GM19238 (cell line): Measurements from ENCODE around the gene KCNH4.
"Not testable (repeated sequence)": the region's sequence is repeated elsewhere in the genome, so short reads cannot be mapped to it uniquely, and the experiment has no call there.

Source experiments
- DNase-seq: peaks from one replicate; pipeline ENCODE4 v3.0.0; 2011; ENCODE audit warnings: low spot score; ENCODE audit not compliant: insufficient read length

KCNH4 gene

GRCh38 chr17:42180922-42181850 lies at the start of gene KCNH4:
KCNH4 (minus strand) TSS chr17:42181142; CDS start chr17:42180945, 197 bp downstream.
- DNase-seq, result peak; percentile 91

- DNase-seq, result no peak
Measured at GRCh38 chr17:42230225-42230624, 49.3 kb upstream of the KCNH4 start.

DNA sequence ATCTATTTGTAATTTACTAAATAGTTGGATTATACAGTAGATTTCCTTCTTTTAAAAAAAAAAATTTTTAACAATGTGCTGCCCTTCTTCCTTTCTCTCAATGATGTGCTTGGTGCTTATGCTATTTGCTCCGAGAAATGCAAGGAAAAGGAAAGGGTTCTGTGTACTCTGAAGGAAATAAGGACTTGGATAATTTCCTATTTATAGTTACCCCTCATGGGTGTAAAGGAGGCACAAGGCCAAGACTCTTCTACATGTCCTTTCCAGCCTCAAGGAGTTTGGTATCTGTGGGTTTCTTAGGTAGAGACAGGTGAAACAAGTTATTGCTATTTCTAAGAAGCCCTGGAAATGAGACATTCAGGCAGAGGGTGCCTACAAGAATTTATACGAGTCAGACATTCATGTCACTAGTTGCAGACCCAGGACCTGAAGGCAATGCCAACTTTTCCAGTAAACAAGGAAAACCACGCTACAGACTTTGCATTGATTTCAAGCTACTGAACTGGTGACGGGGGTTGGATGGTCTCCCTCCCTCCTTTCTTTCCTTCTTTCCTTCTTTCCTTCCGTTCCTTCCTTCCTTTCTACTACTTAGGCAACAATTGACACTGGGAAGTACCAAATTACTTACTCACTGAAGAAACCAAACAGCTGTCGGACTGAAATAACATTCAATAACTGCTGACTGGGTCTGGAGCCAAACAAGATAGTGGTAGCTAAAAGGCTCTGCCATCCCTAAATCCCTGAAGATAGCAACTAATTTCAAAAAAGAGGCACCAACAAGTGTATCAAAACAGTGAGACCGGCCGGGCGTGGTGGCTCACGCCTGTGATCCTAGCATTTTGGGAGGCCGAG lies 47.1 kb upstream of the KCNH4 start:
- no peak for DNase-seq

- DNase-seq, result no peak
Measured at GRCh38 chr17:42225646-42226045, 44.7 kb upstream of the KCNH4 start.

DNA sequence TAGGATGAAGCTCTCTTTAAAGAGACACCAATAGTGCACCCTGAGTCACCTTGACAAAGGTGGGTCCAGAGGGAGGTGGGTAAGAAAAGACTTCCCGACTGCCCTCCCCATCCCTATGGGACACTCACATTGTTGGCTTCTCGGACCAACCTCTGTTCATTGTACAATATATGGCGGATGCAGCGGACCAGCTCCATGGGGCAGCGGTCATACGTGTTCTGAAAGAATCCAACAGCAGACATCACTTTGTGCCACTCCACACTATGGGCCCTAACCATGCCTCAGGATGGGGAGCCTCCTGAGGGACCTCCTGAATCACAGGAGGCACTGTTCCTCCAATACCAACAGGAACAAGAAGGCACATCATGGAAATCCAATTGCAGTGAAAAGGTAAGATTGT lies 43.7 kb upstream of the KCNH4 start:
- DNase-seq, result no peak

- peak; percentile 34 for DNase-seq
Measured at GRCh38 chr17:42221886-42222745, 41.2 kb upstream of the KCNH4 start.

DNA sequence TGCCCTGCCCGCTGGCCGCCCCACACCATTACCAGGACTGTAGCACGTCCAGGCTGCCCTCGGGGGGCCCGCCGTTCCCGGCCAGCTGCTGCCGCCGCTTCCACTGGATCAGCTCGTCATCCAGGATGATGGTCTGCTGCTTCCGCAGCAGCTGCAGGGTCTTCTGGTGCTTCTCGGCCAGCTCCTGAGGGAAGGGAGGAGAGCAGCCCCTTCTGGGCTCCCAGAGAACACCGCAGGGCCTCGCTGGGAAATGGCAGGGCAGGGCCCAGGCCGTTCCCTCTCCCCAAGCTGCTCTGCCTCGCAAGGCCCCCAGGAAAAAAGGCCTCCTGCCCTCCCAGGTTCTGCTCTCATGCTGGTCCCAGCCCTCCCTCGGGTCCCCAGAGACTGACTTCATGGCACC lies 38.3 kb upstream of the KCNH4 start:
- not testable (repeated sequence) for DNase-seq

- no peak for DNase-seq
Measured at GRCh38 chr17:42214156-42214555, 33.2 kb upstream of the KCNH4 start.

GRCh38 chr17:42212382-42212781 lies 31.4 kb upstream of the KCNH4 start:
- DNase-seq, result no peak

GRCh38 chr17:42211921-42212341 lies 31.0 kb upstream of the KCNH4 start:
- not testable (repeated sequence) for DNase-seq

DNA sequence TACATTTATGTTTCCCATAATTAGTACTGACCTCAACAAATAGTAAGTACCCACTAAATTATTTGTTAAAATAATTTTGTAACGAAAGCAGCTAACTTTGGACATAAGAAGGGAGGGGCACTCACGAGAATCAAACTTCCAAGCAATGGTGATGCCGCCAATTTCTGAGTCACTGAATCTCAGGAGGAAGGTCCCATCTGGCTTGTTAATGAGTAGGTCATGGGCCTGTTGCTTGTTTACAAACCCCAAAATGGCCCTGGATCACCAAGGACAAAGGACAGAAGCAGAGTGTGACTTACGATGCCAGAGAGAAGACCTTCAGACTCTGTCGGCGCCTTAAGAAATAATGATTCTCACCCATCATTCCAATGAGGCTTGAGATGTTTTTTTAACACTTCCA lies 29.1 kb upstream of the KCNH4 start:
- no peak for DNase-seq

- DNase-seq, result not testable (repeated sequence)
Measured at GRCh38 chr17:42206153-42206612, 25.2 kb upstream of the KCNH4 start.

DNA sequence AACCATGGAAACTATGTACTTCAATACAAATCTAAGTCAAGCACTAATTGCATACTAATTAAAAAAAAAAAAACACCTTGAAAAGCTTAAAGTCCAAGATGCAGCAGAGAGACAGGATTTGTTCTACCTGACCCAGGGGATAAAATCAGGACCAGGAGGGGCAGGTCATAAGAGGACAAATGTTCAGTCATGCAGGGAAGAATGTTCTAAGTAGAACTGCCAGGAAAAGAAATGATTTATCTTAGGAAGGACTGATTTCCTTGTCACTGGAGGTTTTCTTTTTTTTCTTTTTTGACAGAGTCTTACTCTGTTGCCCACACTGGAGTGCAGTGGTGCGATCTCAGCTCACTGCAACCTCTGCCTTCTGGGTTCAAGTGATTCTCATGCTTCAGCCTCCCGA lies 22.4 kb upstream of the KCNH4 start:
- no peak for DNase-seq

DNA sequence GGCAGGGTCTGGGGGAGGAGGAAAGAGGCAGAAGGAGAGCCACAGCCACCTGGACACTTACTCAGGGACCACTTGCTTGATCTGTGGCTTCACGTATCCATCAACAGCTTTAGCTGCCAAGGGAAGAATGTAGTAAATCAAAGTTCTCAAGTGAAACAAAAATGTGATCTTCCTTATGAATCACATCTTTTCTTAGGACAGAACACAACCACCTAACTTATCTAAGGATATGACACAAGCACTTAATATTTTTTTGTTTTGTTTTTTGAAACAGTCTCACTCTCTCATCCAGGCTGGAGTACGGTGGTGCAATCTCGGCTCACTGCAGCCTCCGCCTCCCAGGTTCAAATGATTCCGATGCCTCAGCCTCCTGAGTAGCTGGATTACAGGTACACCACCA lies 21.8 kb upstream of the KCNH4 start:
- no peak for DNase-seq

GRCh38 chr17:42202159-42202558 lies 21.2 kb upstream of the KCNH4 start:
- DNase-seq, result no peak

DNA sequence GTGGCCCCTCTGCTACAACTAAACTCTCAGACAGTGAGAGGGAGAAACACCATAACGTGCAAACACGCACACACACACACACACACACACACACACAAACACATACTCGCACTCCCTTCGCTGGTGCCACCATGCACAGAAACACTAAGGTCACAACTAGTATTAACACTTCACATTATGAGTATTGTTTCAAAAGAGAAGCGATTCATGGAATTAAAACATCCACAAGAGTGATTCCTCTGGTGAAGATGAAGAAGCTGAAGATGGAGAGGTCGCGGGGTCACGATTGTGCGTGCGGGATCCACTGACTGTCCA lies 20.5 kb upstream of the KCNH4 start:
- no peak for DNase-seq

GRCh38 chr17:42200706-42201457 lies 19.9 kb upstream of the KCNH4 start:
- no peak for DNase-seq

DNA sequence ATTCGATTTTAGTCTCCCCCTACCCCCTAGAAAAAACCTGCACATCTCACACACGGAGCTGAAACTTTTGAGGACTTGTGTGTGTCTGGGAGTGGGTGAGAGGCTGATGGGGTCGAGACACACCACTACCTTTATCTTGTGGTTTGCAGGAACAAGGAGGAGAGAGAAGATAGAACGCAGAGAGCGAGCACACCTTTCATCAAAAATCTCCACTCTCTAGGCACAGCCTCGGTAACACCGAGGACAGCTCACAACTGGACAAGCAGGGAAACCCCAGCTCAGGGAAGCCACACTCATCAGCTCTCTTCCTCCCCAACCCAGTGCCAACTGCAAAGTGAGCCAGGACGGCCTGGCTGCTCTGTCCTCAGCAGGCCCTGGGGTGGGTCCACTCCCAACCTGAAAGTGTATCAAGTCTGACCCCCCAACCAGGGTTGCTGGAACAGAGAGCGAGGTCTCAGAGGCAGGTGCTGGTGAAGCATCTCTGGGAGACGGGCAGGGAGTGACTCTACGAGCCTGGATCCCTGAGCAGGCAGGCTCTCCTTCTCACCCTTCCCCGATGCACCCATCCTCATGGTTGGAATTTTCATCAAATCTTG lies 18.6 kb upstream of the KCNH4 start:
- no peak for DNase-seq

DNA sequence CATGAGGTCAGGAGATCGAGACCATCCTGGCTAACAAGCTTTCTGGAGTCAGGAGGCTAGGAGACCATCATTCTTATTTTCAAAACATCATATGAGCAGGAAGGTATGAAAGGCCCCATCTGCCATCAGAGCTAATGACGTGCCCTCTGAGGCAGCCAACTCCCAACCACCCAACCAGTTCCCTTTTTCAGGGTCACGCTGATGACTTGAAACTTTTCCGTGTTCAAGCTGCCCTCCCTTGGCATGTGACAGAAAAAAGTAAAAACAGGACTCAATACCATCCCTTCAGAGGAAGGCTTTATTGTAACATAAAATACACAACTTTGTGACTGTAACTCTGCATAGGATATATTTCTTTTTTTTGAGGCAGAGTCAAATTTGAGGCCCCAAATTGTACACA lies 18.0 kb upstream of the KCNH4 start:
- no peak for DNase-seq

DNA sequence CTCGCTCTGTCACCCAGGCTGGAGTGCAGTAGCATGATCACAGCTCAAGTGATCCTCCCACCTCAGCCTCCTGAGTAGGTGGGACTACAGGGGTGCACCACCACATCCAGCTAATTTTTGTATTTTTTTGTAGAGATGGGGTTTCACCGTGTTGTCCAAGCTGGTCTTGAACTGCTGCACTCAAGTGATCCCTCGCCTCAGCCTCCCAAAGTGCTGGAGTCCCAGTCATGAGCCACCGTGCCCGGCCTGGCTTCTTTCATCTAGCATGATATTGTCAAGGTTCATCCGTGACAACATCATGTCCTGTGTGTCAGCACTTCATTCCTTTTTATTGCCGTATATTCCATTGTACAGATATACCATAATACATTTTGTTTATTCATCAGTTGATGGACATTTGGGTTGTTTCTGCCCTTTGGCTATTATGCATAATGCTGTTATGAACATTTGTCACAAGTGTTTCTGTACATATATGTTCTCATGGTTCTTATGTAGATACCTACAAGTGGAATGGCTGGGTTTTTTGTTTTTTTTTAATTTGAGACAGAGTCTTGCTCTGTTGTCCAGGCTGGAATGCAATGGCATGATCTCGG lies 16.7 kb upstream of the KCNH4 start:
- DNase-seq, result no peak
